Neural crest cell (in vitro differentiated cells): Measurements from ENCODE around the gene VANGL1. TPM values are rescaled to one million over a fixed set of nuclear protein-coding genes. Genes with fewer than 3 reads are reported as not detected.
A peak's percentile ranks its signal among the peaks of the same experiment; 100 is the strongest.

ENCODE experiments used
- DNase-seq: peaks from one replicate; pipeline ENCODE4 v3.0.0; 2021; ENCODE audit warnings: low read depth, mixed read lengths, low spot score
- H3K27ac Mint-ChIP-seq: one replicate; pipeline ENCODE4 v1.8.0; 2021; ENCODE audit warnings: mild to moderate bottlenecking, mixed read lengths; ENCODE audit not compliant: unreplicated experiment
- H3K27me3 Mint-ChIP-seq: 2 replicates; pipeline ENCODE4 v1.8.0; 2021; ENCODE audit warnings: low read depth, mild to moderate bottlenecking, mixed read lengths
- H3K36me3 Mint-ChIP-seq: 2 replicates; pipeline ENCODE4 v1.8.0; 2021; ENCODE audit warnings: low read depth, mild to moderate bottlenecking, mixed read lengths
- H3K4me1 Mint-ChIP-seq: 2 replicates; pipeline ENCODE4 v1.8.0; 2021; ENCODE audit warnings: mixed read lengths
- H3K4me3 Mint-ChIP-seq: one replicate; pipeline ENCODE4 v1.8.0; 2021; ENCODE audit warnings: mild to moderate bottlenecking, mixed read lengths
- H3K9me3 Mint-ChIP-seq: 2 replicates; pipeline ENCODE4 v1.8.0; 2021; ENCODE audit warnings: mixed read lengths
- total RNA-seq: library from RNA; stranded (reverse); gene quantifications from 2 replicates; pipeline ENCODE4 v1.2.1, GENCODE V29; 2021
- TF ChIP-seq, protein P1 (sequence below): fragments of 200-600 bp; sonication (generic); conservative IDR thresholded peaks from 2 replicates; pipeline ENCODE4 v1.5.0; 2021; ENCODE audit warnings: antibody characterized with exemption, mild to moderate bottlenecking

Gene VANGL1
- total RNA-seq, 1 donor from 2014 or later, result 5.4 TPM

GRCh38 chr1:115647047-115647446, 5.3 kb downstream of the VANGL1 start:
- Mint-ChIP-seq H3K27ac (no peak overlapping the region), H3K4me3 (no peak overlapping the region), H3K36me3 (peaks cover 2% of the 10 kb centered on the region), H3K27me3 (peaks cover 9% of the 10 kb centered on the region), H3K4me1 (peaks cover 25% of the 10 kb centered on the region), H3K9me3 (no peaks in the 10 kb centered on the region)
- DNase-seq, result no peak
- TF ChIP-seq, protein P1, sequence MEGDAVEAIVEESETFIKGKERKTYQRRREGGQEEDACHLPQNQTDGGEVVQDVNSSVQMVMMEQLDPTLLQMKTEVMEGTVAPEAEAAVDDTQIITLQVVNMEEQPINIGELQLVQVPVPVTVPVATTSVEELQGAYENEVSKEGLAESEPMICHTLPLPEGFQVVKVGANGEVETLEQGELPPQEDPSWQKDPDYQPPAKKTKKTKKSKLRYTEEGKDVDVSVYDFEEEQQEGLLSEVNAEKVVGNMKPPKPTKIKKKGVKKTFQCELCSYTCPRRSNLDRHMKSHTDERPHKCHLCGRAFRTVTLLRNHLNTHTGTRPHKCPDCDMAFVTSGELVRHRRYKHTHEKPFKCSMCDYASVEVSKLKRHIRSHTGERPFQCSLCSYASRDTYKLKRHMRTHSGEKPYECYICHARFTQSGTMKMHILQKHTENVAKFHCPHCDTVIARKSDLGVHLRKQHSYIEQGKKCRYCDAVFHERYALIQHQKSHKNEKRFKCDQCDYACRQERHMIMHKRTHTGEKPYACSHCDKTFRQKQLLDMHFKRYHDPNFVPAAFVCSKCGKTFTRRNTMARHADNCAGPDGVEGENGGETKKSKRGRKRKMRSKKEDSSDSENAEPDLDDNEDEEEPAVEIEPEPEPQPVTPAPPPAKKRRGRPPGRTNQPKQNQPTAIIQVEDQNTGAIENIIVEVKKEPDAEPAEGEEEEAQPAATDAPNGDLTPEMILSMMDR, result no peak

GRCh38 chr1:115647507-115647906, 5.7 kb downstream of the VANGL1 start:
- Mint-ChIP-seq H3K9me3 (no peaks in the 10 kb centered on the region), H3K27ac (no peak overlapping the region), H3K27me3 (peaks cover 9% of the 10 kb centered on the region), H3K4me3 (no peak overlapping the region), H3K36me3 (peaks cover 5% of the 10 kb centered on the region), H3K4me1 (peaks cover 28% of the 10 kb centered on the region)
- TF ChIP-seq, protein P1, result no peak
- DNase-seq, result no peak

GRCh38 chr1:115647919-115648650, 6.3 kb downstream of the VANGL1 start:
- Mint-ChIP-seq H3K36me3 (peaks cover 5% of the 10 kb centered on the region), H3K9me3 (no peaks in the 10 kb centered on the region), H3K27ac (no peak overlapping the region)

DNA sequence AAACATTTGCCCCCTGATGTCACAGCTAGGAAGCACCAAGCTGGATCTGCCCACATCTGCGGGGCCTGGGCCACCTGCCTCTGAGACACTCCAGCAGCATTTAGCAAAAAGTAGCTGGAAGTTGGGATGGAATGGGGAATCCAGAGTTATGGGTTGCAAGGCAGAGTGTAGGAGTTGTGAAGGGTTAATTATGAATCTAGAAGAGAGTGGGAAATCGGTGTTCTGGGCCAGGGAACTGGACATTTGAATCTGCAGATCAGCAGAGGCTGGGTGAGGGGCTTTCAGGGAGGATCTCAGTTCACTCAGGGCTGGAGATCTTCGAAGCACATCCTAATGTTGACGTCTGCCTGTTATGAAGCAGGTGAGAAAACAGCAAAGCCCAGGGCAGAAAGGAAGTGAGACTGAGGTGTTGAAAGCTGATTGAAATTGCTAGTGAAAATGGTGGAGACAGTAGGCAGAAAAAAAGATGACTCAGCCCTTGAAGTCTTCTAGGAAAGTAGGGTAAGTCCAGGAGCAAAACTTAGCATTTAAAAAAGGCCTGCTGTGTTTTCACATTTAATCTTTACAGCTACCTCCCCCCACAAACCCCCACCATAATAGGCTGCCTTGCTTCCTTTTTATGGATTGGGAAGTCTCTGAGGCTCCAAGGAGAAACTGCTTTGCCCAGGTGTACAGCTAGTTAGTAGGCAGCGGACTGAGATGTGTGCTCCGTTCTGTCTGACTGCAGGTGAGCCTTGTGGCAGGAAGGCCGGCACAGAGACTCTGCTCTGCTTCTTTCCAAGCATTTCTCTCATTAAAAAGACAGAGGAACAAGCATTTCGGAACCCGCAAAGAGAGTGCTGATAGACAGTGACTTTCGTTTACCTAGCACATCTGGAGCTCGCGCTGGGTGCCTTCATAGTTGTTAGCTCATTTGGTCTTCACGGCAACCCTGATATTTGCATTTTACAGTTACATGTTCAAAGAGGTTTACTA, 7.2 kb downstream of the VANGL1 start:
- TF ChIP-seq, protein P1, result no peak
- H3K27ac Mint-ChIP-seq, result no peak overlapping the region
- peaks cover 20% of the 10 kb centered on the region for H3K4me1 Mint-ChIP-seq
- DNase-seq, result no peak
- H3K9me3 Mint-ChIP-seq, result no peaks in the 10 kb centered on the region
- H3K4me3 Mint-ChIP-seq, result no peak overlapping the region
- peaks cover 4% of the 10 kb centered on the region for H3K27me3 Mint-ChIP-seq
- H3K36me3 Mint-ChIP-seq, result peaks cover 5% of the 10 kb centered on the region

More at GRCh38 chr1:115647919-115648650, 6.3 kb downstream of the VANGL1 start:
- Mint-ChIP-seq H3K4me3 (no peak overlapping the region), H3K4me1 (peaks cover 23% of the 10 kb centered on the region), H3K27me3 (peaks cover 5% of the 10 kb centered on the region)
- no peak for DNase-seq
- TF ChIP-seq, protein P1, result no peak

GRCh38 chr1:115649964-115650363, 8.2 kb downstream of the VANGL1 start:
- Mint-ChIP-seq H3K4me3 (no peak overlapping the region), H3K27ac (peak overlapping the region; percentile 70), H3K36me3 (peaks cover 5% of the 10 kb centered on the region), H3K4me1 (peaks cover 30% of the 10 kb centered on the region), H3K9me3 (no peaks in the 10 kb centered on the region), H3K27me3 (no peaks in the 10 kb centered on the region)
- no peak for DNase-seq
- TF ChIP-seq, protein P1, result no peak
